ENCODE measurements around the gene LRRC52.

Gene LRRC52, protein sequence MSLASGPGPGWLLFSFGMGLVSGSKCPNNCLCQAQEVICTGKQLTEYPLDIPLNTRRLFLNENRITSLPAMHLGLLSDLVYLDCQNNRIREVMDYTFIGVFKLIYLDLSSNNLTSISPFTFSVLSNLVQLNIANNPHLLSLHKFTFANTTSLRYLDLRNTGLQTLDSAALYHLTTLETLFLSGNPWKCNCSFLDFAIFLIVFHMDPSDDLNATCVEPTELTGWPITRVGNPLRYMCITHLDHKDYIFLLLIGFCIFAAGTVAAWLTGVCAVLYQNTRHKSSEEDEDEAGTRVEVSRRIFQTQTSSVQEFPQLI

DNA sequence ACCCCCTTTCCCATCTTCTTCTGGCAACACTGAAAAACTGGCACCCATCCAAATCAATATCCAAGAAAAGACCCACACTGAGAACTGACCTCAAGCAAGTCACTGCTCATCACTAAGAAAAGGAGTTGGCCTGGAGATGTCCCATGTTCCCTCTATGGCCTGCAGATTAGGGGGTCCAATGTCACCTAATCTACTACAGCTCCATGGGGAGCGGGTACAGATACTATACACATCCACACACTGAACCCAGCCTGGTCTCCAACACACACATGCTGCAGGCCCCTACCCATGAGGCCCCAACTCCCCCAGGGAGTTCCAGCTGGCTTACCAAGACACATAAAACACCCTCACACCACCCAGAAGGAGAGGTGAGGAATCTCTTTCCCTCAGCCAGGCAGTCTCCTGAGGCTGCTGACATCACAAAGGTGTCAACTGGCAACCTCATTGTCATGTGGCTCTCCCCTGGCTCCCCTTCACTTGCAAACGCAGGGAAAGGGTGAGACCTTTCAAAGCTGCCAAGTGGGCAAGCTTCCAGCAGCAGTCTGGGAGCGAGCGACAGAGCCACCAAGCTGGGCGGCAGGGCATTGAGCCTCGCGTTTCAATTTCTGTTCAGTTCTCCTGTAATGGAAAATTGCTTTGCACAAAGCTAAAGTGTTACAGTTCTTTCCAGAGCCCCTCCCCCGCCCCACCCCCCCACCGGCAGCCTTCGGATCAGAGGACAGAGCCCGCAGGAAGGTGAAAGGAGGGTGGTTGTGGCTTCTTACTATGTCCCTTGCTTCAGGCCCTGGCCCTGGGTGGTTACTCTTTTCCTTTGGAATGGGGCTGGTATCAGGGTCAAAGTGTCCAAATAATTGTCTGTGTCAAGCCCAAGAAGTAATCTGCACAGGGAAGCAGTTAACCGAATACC lies at the start of gene LRRC52:
Gene LRRC52 (plus strand): TSS at position 469 of the 907 bp plus-strand sequence. CDS start 297 bp downstream, at position 766.
- DNase-seq: no peak

DNA sequence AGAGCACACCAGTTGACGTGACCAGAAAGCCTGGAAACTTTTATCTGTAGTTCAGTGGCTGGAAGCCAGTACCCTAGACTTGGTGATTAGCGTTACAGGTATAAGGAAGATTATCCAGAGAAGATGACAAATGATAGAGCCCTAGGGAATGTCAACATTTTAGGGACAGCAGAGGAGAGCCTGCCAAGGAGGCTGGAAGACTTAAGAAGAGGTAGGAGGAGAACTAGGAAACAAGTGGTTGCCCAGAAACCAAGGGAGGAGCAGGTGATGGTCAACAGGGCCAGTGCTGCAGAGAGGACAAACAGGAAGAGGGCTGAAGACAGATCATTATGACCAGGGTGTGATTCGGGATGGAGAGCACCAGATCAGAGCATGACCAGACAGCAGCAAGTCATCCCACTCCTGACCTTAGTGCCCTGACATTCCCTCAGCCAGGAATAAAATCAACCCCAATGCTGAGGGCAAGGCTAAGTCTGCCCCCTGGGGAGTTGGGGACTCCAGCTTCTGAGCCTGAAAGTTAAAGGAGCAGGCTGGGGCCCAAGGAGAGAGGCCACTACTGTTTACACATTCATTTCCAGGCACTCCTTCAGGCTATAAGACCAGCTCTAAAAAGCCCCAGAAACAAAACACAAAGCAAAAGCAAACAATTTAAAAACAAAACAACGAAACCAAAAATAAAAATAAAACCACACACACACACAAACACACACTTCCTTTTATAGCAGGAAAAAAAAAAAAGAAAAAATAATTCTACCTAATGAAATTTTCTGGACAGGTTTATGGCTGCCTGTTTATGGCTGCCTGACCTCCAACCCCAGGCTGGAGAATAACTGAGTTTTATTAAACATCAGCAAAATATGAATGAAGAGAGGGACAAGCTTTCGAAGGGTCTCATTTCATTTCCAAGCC lies 48.6 kb upstream of the LRRC52 start:
- no peak for DNase-seq

DNA sequence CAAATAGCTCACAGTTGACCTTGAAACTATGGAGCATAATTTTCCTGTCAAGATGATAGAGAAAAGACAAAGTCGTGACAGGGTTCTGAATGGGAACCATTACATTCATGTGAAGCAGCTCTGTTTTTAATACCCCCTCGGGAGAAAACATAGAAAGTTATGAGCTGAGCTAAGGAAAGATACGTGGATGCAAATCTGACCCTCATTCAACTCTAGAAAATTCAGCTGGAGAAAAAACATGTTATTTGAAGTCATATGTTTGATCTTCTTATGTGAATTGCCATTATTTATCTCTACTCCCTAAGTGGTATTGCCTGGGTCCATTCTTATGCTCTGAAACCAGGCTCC lies 48.0 kb upstream of the LRRC52 start:
- DNase-seq: no peak

DNA sequence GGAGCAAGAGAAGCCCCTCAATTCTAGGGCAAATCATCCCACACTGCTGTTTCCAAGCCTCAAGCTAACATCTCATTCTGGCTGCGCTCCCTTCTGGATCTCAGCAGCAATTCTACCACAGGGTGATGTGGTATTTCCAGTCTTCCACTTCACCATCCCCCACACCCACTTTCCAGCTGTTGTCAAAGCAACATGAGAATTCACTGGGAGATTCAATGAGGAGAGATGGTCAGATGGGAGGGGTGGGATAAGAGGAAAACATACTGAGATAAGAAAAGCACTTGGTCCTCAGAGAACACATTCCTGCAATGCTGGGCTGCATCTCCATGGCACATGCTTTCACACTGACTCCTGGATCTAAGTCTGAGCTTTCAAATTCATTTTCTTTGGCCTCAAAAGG lies 47.3 kb upstream of the LRRC52 start:
- no peak for DNase-seq

DNA sequence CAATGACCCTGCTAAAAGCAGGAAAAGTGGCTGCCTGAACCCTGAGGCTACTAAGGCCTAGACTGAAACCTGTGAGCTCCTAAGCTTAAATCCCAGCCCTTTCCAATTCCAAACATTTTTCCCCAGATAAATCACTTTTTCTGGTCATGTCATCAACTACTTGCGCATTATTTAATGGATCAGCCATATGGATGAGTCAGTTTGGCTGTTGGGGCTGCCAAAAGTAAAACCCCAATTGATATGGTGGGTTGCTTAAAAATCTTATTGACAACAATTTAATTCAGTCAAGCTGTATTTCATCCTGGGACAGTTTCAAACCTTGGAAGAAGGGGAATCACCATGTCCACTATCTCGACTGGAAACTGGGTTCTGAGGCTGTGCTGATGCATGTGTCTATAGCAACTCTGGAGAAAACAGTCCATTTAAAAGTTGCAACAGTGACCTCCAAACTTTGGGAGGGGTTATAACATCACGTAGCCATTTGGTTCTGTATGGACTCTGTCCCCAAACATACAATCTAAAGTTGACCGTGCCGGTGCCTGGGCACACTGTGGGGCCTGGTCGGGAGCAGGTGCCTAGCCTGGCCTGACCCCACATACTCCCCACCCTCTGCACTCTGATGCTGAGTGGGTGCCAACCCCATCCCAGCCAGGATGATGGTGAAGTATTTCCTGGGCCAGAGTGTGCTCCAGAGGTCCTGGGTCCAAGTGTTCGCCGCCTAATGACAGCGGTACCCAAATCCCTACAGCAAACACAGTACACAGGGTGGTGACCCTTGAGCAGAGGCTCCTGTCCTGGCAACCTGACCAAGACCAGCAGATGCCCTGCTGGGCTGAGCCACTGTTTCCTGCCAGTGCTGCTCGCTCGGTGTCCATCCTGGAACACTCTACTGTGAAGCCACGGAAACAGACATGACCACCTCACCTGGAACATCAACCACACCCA lies 46.5 kb upstream of the LRRC52 start:
- no peak for DNase-seq

DNA sequence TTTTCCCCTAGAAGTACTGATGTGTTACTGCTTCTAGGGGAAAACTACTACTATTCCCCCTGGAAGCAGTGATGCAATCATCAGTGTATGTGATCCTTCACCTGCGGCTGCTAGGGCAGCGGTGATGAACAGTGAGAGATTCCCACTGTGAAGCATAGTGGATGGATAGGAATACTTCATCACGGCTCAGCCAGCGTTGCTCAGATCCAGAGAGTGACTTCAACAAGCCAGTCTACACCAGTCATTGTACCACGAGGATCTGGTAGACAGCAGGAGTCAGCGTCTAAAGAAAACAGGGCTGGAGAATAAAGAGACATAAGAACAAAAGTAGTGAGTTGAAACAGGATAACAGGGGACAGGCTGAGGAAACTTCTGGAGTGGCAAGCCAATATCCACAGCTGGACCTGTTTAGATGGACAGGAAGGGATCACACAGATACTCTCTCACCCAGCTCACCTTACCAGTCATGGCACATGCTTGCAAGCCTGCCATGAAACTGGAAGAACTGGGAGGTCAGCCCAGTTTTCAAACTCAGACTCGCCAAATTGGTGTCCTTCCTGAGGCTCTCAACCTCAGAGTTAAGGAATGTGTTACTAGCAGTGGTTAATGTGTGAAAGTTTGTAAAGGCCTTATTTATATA lies 42.4 kb upstream of the LRRC52 start:
- no peak for DNase-seq

DNA sequence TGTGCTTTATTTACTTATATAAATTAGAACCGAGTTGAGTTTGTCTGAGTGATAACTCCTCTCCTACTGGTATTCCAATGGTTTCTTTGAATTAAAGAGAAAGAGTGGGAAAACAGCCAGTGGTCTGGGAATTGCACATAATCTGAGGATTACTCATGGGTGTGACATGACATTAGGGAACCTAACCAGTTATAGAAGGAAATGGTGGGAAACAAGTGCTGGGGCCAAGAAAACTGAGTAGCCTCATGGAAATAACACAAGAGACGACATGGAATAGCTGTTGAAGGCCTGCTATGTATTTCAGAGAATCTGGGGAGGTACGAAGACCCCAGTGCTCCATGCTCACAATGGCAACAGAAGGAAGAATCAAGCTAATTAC lies 41.8 kb upstream of the LRRC52 start:
- no peak for DNase-seq

DNA sequence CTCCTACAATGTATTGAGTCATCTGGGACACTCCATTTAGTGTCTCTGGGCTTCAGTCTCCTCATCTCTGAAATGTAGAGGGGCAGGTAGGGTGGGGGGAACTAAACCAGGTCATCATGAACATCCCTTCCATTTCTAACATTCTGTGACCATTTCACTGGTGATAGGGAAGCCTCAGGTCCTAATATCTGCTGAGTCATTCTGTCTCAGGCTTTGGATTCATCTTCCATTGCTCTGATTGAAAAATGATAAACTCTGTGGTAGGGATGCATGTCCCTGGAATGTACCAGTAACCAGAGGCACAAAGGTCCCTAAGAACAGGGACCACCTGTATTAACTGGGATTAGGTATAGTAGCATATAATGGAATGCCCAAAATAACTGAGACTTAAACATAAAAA lies 36.2 kb upstream of the LRRC52 start:
- no peak for DNase-seq

DNA sequence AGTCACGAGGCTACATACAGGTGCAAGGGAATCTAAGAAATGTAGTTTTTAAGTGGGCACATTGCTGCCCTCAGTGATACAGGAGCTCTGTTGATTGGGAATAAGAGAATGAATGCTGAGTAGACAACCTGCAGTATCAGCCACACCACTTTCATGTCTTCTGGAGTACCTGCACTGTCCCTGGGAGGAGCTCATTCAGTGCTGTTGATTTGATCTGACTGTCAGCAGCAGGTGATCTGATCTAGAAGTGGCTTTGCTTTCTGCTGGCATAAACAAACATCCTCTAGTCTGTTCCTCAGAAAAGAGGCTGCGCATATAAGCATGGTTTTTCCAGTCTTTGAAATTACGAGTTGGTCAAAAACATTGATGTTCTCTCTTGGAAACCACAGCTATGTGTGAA lies 35.5 kb upstream of the LRRC52 start:
- DNase-seq: no peak

DNA sequence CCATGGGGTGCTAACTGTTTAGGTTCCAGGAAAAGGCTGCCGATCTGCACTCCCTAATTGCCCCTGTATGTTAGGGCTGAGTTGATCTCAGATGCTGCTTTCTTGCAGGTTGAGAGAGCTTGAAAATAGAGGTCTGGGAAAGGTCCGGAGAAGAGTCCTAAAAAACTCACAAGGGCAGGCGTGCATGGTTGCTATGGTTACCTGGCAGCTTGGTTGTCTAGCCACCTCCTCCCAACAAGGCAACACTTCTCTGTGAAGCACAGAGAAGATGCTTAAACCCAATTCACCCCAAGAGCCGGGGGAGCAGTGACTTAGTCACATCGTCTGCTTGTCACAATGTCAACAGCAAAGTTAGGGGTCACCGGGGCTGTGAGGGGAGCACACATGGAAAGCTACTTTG lies 31.0 kb upstream of the LRRC52 start:
- DNase-seq: no peak

DNA sequence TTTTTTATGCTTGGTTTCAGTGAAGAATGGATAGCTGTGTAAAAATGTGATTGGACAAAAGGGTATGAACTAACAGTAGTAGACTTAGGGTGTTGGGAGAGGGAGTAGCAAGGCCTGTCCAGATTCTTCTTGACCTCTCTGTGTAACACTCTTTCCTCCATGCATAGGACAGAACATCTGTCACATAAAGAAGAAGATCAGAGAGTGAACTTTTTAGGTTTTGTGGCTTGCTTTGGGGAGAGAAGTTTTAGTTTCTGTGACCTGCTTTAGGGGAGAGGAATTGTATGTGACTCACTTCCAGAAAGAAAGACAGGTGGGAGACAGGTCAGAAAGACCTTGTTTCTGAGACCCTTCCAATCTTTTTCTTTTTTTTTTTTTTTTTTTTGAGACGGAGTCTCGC lies 27.3 kb upstream of the LRRC52 start:
- no peak for DNase-seq

DNA sequence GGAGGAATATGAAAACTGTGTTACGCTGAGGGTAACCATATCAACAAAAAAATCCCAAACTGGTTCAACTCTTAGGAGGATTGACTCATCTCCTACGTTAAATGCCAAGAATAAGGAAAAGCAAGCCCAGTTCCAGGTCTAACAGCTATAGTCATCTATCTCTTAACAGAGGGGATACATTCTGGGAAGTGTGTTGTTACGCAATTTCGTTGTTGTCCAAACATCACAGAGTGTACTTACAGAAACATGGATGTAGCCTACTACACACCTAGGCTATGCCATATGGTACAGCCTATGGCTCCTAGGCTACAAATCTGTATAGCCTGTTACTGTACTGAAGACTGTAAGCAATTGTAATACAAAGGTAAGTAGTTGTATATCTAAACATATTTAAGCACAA lies 23.2 kb upstream of the LRRC52 start:
- no peak for DNase-seq

DNA sequence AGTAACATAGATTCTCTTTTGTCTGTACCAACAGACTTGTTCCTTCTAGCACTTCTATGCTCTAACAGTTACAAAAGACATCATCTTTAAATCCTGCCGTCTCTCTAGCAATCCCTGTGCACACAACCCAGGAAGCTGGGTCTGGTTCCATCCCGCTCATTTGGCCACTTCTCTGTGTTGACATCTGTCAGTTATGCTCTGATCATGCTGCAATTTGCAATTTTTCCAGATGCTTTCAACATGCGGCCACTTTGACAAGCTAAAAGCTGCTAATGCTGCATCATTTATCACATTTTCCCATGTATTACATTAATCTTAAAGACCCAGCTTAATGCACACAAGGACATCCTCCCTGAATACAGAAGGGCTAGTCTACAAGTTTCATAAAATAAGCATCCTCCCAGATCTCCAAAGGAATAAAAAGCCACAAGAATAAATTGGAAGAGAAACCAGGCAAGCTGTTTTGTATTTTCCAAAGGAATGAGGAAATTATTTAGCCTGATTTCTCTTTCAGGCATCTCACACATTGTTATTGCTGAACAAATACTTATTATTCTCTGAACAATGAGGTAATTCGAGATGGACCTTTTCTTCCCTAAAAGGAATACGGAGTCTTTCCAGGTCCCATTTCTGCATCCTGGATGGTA lies 19.0 kb upstream of the LRRC52 start:
- no peak for DNase-seq

DNA sequence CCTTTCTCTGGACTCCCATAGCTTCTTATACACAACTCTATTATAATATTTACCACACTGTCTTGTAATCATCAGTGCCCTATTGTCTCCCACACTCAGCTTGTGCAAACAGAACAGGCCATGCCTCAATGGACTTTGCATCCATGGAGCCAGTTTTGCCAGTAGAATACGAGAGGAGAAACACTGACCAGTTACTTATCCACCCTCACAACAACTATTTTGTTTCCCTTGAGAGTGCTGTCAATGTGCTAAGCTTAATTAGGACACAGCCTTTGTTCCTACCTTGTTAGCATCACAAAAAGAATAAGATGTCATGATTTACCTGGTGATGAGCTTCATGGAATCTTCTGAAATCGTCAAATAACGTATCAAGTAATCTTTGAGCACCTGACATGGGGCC lies 18.1 kb upstream of the LRRC52 start:
- no peak for DNase-seq

DNA sequence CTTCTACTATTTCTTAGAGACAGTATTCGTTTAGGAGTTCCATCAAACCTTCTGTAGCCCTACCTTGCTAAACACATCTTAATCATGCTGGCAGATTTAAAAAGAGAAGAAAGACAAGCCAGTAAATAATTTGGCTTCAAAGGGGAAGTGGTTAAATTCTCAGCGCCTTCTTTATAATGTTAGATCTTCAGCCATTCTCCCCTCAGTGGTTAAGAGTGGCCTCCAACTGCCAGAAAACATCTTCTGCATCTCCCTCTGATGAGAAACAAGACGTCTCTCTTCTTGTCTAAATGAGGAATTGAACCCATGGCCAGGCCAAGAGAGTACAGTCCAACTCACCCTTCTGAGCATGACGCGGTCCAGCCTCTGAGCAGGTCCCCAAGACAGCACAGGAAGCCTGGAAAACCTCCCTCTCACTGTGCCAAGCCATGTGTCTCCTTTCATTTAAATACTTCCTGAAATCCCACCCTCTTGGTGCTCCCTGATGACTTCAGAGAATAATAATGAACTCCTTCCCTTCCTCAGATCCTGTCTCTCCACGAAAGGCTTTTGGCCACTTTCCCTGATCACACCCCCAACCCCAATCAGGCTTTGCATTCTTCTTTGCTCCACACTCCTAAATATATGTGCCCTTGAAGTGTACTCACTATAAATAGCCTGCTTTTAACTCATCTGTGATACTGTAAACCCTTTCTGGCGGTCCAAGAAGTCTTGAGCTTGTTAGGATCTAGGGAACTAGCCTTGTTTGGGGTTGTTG lies 16.4 kb upstream of the LRRC52 start:
- no peak for DNase-seq

DNA sequence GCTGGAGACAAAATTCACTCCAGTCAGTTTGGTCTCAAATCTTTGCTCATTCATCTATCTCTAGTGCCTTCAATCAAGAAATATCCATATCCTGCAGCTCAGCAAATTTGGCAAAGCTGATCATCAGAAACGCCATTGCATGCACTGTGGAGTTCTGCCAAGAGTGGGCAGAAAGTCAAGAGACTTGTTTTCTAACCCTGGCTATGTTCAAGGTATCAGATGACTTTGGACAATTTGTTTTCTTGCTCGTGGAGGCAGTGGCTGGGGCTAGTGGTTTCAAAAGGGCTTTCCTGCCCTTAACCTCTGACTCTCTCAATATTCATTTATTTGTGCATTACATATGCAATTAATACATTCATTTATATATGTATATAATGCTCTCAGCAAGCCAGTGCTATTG lies 12.8 kb upstream of the LRRC52 start:
- DNase-seq: no peak

DNA sequence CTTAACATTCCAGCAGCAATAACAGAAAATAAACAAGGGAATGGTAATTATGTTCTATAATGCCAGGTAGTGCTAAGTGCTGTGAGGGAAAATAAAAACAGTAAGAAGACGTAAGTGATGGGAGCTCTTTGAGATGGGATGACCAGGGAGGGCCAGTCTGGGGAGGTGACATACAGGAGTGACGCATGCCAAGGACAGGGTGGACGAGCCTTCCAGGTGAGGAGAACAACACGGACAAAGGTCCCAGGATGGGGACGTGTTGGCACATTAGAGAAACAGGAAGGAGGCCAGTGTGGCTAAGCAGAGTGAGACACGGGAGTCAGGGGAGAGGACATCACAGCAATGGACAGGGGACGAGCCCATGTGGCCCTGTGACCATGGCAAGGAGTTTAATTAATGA lies 11.7 kb upstream of the LRRC52 start:
- DNase-seq: no peak

DNA sequence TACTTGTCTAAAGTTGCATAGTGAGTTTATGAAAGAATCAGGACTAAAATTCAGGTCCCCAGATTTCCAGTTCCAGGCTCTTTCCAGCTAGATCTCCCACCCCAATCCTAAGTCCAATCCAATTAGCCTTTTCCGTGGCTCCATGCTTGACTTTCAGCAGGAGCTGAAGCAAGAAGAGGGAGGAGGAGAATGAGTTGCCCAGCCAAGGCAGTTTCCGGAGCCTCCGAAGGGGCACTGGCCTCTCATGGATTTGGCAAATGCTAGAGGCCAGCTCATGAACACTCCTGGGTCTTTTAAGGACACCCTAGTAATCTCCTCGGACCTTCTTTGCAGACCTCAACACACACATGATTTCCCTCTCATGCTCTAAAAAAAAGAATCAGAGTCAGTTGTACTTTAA lies 10.5 kb upstream of the LRRC52 start:
- DNase-seq: no peak

DNA sequence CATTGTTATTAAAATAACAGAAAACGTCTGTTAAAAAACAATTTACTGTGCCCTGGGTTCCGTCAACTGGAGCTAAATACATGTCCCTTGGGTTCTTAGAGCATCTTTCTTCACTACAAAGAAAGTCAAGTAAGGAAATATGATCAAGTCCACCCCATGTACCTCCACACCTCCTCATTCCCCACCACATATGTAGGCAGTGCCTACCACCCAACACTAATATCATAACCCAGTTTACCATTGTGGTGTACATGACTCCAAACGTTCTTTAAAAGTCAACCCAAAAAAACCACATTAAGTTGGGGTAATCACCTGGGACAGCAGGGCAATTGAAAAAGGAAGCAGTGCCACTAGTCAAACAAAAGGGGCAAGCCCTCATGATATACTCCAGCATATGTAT lies 7.8 kb upstream of the LRRC52 start:
- DNase-seq: no peak

DNA sequence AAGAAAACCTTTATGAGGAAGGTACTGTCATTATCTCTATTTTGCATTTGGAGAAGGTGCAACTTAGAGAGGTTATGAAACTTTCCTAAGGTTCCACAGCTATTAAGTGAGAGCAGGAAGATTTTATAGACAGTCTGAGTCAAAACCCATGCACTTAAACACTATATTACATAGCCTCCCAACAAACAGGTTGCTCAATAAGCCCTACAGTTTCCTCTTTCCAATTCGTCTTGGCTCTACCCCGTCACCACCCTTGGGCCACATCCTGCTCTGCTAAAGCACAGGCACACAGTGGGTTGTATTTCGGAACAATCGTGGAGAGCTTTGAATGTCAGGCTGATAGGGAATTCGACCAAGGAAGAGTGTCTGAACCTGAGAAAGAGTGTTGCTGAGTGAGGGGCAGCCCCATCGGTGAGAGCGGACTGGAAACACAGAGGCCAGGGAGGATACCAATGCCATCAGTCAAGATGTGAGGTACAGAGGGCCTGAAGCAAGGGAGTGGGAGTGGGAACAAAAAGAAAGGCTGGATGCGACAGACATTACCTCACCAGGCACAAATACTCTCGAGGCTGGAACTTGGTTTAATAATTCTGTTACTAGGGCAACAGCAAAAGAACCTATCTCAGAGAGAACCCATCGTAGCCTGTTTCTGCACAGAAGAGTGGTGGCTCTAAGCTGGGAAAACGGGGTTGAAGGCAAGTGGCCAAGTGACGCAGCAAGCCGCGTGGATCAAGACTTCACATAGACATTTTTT lies 6.3 kb upstream of the LRRC52 start:
- DNase-seq: no peak
